Hepatocyte (in vitro differentiated cells): Measurements from ENCODE around the gene SLC1A3. TPM values are rescaled to one million over a fixed set of nuclear protein-coding genes. Genes with fewer than 3 reads are reported as not detected.

ENCODE experiments used
- DNase-seq: peaks from one replicate; pipeline ENCODE4 v3.0.0-alpha.2; 2016; ENCODE audit warnings: low spot score
- H2AFZ ChIP-seq: fragments of 200-600 bp; sonication (generic); 2 replicates; pipeline ENCODE4 v1.6.0; 2016; ENCODE audit warnings: antibody characterized with exemption, mild to moderate bottlenecking
- H3K27ac ChIP-seq: fragments of 200-600 bp; sonication (generic); 2 replicates; pipeline ENCODE4 v1.5.1; 2016; ENCODE audit warnings: mild to moderate bottlenecking
- H3K27me3 ChIP-seq: fragments of 200-600 bp; sonication (generic); 2 replicates; pipeline ENCODE4 v1.6.1; 2016
- H3K36me3 ChIP-seq: fragments of 200-600 bp; sonication (generic); replicated peaks from 2 replicates; pipeline ENCODE4 v1.5.1; 2016; ENCODE audit warnings: low read depth; ENCODE audit not compliant: insufficient read depth
- H3K4me1 ChIP-seq: fragments of 200-600 bp; sonication (generic); 2 replicates; pipeline ENCODE4 v1.5.1; 2016; ENCODE audit warnings: mild to moderate bottlenecking, moderate library complexity; ENCODE audit not compliant: insufficient read depth
- H3K4me2 ChIP-seq: fragments of 200-600 bp; sonication (generic); 2 replicates; pipeline ENCODE4 v1.6.0; 2016
- H3K4me3 ChIP-seq: fragments of 200-600 bp; sonication (generic); 2 replicates; pipeline ENCODE4 v1.5.1; 2016; ENCODE audit warnings: mild to moderate bottlenecking
- H3K79me2 ChIP-seq: fragments of 200-600 bp; sonication (generic); 2 replicates; pipeline ENCODE4 v1.6.0; 2017; ENCODE audit warnings: mild to moderate bottlenecking
- H3K9me2 ChIP-seq: fragments of 200-600 bp; sonication (generic); replicated peaks from 2 replicates; pipeline ENCODE4 v1.6.0; 2017; ENCODE audit warnings: mild to moderate bottlenecking; ENCODE audit not compliant: insufficient read depth
- H3K9me3 ChIP-seq: fragments of 200-600 bp; sonication (generic); 2 replicates; pipeline ENCODE4 v1.5.1; 2016; ENCODE audit warnings: low read depth, mild to moderate bottlenecking
- H4K20me1 ChIP-seq: fragments of 200-600 bp; sonication (generic); 2 replicates; pipeline ENCODE4 v1.6.0; 2016; ENCODE audit warnings: mild to moderate bottlenecking; ENCODE audit not compliant: insufficient read depth, poor library complexity, severe bottlenecking
- EZH2 ChIP-seq: fragments of 200-600 bp; sonication (generic); IDR thresholded peaks from 2 replicates; pipeline ENCODE4 v1.6.1; 2016; ENCODE audit warnings: antibody characterized with exemption, mild to moderate bottlenecking, borderline replicate concordance
- EZH2phosphoT487 ChIP-seq: fragments of 200-600 bp; sonication (generic); IDR thresholded peaks from one replicate; pipeline ENCODE4 v1.6.1; 2018; ENCODE audit warnings: antibody characterized with exemption, mild to moderate bottlenecking, low read depth, moderate library complexity; ENCODE audit not compliant: unreplicated experiment, severe bottlenecking
- WGBS: methylation state at CpG from one replicate; pipeline ENCODE4 v1.1.6; 2016; ENCODE audit warnings: low lambda C conversion rate; ENCODE audit errors: missing lambda C conversion rate; 5-methylcytosine and 5-hydroxymethylcytosine counted together
- polyA plus RNA-seq: library from polyadenylated mRNA; unstranded; fragments of >200 nt; fragmentation: Nextera tagmentation; extraction: Ambion mirVana; gene quantifications from 2 replicates; pipeline ENCODE4 v1.2.1, GENCODE V29; 2016
- total RNA-seq: library from RNA; depleted of rRNA; stranded (reverse); fragments of >200 nt; gene quantifications from 2 replicates; pipeline ENCODE4 v1.2.3, GENCODE V29; 2014
- TF ChIP-seq, protein P1 (sequence below): fragments of 200-600 bp; sonication (generic); IDR thresholded peaks from 2 replicates; pipeline ENCODE4 v1.5.1; 2016; ENCODE audit warnings: antibody characterized with exemption, mild to moderate bottlenecking; ENCODE audit not compliant: poor library complexity

SLC1A3 gene
- total and polyA plus RNA-seq, 2 experiments from 2014 or later: 32.3 to 42.3 TPM

DNA sequence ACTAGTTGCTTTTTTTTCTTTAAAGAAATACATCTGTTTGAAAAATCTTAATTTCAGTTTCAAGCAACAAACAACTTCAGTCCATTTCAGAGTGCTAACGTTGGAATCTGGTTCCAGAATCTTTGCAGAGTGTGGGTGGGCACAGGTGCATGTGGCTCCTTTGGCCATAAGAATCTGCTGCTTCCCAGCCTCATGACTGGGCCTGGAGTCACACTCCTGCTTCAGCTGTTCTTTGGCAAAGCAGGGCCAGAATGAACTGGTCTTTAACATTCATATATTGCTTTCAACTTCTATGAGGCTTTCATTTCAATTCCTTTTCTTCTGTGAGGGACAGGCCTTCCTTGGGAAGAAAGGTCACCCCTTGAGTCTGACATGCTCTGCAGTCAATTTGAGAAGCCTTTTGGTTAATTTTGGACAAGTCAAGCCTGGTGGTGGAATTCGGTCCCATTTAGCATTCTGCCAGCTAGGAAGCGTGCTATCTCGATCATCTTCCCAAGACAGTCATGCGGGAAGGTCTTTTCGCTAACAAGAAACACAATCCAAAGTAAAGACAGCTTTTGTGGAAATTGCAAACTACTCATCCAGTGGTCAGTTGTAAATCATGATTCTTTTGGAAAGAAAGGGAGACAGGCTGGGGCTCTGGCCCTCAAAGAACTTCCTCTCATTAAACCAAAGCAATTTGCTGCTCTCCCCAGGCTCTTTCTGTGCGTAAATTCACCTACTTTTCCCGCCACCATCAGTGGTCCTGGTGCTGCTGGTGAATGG lies 55.2 kb downstream of the SLC1A3 start:
- no peak for DNase-seq
- Histone ChIP-seq H3K36me3 (no peaks in the 10 kb centered on the region), H4K20me1 (no peaks in the 10 kb centered on the region), H3K79me2 (peaks cover 6% of the 10 kb centered on the region), H3K4me1 (peaks cover 15% of the 10 kb centered on the region), H3K9me3 (no peaks in the 10 kb centered on the region), H3K27me3 (no peaks in the 10 kb centered on the region), H3K4me3 (no peak overlapping the region), H3K9me2 (no peaks in the 10 kb centered on the region), H2AFZ (no peak overlapping the region), H3K4me2 (no peak overlapping the region), H3K27ac (no peak overlapping the region)
- 88% methylated on average over 8 of the region's 8 CpGs for WGBS
- no peak for TF ChIP-seq EZH2phosphoT487
- TF ChIP-seq, protein P1, sequence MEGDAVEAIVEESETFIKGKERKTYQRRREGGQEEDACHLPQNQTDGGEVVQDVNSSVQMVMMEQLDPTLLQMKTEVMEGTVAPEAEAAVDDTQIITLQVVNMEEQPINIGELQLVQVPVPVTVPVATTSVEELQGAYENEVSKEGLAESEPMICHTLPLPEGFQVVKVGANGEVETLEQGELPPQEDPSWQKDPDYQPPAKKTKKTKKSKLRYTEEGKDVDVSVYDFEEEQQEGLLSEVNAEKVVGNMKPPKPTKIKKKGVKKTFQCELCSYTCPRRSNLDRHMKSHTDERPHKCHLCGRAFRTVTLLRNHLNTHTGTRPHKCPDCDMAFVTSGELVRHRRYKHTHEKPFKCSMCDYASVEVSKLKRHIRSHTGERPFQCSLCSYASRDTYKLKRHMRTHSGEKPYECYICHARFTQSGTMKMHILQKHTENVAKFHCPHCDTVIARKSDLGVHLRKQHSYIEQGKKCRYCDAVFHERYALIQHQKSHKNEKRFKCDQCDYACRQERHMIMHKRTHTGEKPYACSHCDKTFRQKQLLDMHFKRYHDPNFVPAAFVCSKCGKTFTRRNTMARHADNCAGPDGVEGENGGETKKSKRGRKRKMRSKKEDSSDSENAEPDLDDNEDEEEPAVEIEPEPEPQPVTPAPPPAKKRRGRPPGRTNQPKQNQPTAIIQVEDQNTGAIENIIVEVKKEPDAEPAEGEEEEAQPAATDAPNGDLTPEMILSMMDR: no peak
- TF ChIP-seq EZH2: no peak

DNA sequence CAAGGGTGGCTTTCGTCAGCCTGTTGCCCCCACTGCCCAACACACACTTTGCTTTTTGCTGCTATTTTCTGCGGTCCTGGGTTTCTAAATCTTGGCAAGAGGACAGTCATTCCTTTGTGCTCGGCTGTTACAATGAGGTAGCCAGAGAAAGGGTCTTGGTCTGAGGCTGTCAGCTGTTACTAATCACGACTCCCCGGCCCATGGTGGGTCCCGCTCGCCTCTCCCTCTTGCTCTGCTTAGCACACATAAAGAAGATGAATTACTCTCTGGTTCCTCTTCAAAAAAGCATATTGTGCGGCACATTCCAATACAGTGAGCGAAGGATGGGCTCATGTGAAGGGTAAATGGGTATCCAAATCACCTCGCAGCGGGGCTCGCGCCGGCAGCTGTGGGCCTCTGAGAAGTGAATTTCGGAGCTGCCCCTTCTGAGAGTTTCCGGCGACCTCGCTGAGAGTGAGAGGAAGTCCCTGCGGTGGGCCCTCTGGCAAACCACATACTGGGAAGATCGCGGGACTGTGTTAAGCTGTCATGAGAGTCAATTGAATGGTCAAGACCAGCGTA lies 56.0 kb downstream of the SLC1A3 start:
- 97% methylated on average over 22 of the region's 22 CpGs for WGBS
- Histone ChIP-seq H3K4me3 (no peak overlapping the region), H3K4me2 (no peak overlapping the region), H3K79me2 (peaks cover 6% of the 10 kb centered on the region), H3K27ac (no peak overlapping the region), H2AFZ (no peak overlapping the region), H3K9me2 (no peaks in the 10 kb centered on the region), H3K9me3 (no peaks in the 10 kb centered on the region), H3K4me1 (peaks cover 17% of the 10 kb centered on the region), H3K36me3 (no peaks in the 10 kb centered on the region), H4K20me1 (no peaks in the 10 kb centered on the region), H3K27me3 (no peaks in the 10 kb centered on the region)
- DNase-seq: no peak
- TF ChIP-seq, protein P1: no peak

DNA sequence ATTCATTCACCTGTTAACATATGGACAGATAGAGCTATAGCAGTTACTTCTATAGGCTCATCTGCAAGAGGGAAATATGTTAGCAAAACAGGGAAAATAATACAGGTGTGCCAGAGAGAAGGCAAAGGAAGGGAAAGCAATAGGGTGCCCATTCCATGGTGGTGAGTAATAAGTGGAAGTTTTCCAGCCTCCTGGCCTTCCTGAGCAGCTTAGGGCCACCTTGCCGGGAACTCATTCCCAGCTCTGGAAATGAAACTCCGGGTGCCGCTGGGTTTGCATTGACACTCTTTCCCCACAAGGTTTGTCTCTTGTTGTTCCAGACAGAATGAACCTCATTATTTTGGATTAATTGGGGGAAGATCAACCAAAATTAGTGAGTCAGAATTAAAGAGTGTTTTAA lies 58.4 kb downstream of the SLC1A3 start:
- Histone ChIP-seq H3K4me3 (no peak overlapping the region), H3K9me3 (no peaks in the 10 kb centered on the region), H3K4me1 (peaks cover 25% of the 10 kb centered on the region), H4K20me1 (no peaks in the 10 kb centered on the region), H3K4me2 (no peak overlapping the region), H2AFZ (no peak overlapping the region), H3K27me3 (no peaks in the 10 kb centered on the region), H3K9me2 (no peaks in the 10 kb centered on the region), H3K36me3 (no peaks in the 10 kb centered on the region), H3K79me2 (no peaks in the 10 kb centered on the region), H3K27ac (peak overlapping the region; percentile 24)
- TF ChIP-seq EZH2phosphoT487 (no peak), EZH2 (no peak)
- TF ChIP-seq, protein P1: no peak
- WGBS: 79% methylated on average over 3 of the region's 3 CpGs
- peak; percentile 28 for DNase-seq
